ENCODE results near the gene SLC38A10. TPM values are rescaled to one million over a fixed set of nuclear protein-coding genes. Genes with fewer than 3 reads are reported as not detected.

SLC38A10 gene
- total RNA-seq, 1 experiment from 2014 or later, result 121 TPM

GRCh38 chr17:81197831-81198490 lies 97.1 kb downstream of the SLC38A10 start:
- DNase-seq, result no peak
- Mint-ChIP-seq H3K27ac (ENCODE audit: unreplicated experiment) (no peak overlapping the region), H3K9me3 (ENCODE audit: low read depth, unreplicated experiment) (no peaks in the 10 kb centered on the region), H3K4me3 (ENCODE audit: low read depth, unreplicated experiment) (no peak overlapping the region), H3K27me3 (ENCODE audit: unreplicated experiment) (no peaks in the 10 kb centered on the region), H3K36me3 (ENCODE audit: insufficient read depth, unreplicated experiment) (peaks cover 3% of the 10 kb centered on the region), H3K4me1 (ENCODE audit: low read depth, unreplicated experiment) (no peaks in the 10 kb centered on the region)
- no peak for TF ChIP-seq CTCF (IDR thresholded peaks at IDR 0.05; ENCODE audit: unreplicated experiment)
- intact Hi-C loops (cut with micrococcal nuclease; ENCODE audit: unreplicated experiment), result no loop called here
- no TSS peak for BruUV-seq (replicated peaks)
- CTCF ChIA-PET, result no interaction called here

- no TSS peak for BruUV-seq (replicated peaks)
- H3K9me3 Mint-ChIP-seq (ENCODE audit: low read depth, unreplicated experiment), result no peaks in the 10 kb centered on the region
- H3K4me3 Mint-ChIP-seq (ENCODE audit: low read depth, unreplicated experiment), result no peak overlapping the region
- no peak for TF ChIP-seq CTCF (IDR thresholded peaks at IDR 0.05; ENCODE audit: unreplicated experiment)
- CTCF ChIA-PET, result no interaction called here
- no peaks in the 10 kb centered on the region for H3K27me3 Mint-ChIP-seq (ENCODE audit: unreplicated experiment)
- no peak for DNase-seq
- H3K36me3 Mint-ChIP-seq (ENCODE audit: insufficient read depth, unreplicated experiment), result no peaks in the 10 kb centered on the region
- intact Hi-C loops (cut with micrococcal nuclease; ENCODE audit: unreplicated experiment), result no loop called here
- no peaks in the 10 kb centered on the region for H3K4me1 Mint-ChIP-seq (ENCODE audit: low read depth, unreplicated experiment)
- no peak overlapping the region for H3K27ac Mint-ChIP-seq (ENCODE audit: unreplicated experiment)
Measured at GRCh38 chr17:81197409-81197795, 97.7 kb downstream of the SLC38A10 start.

GRCh38 chr17:81196505-81197408 lies 98.3 kb downstream of the SLC38A10 start:
- no peak overlapping the region for H3K4me3 Mint-ChIP-seq (ENCODE audit: low read depth, unreplicated experiment)
- H3K27me3 Mint-ChIP-seq (ENCODE audit: unreplicated experiment), result no peaks in the 10 kb centered on the region
- no peak overlapping the region for H3K27ac Mint-ChIP-seq (ENCODE audit: unreplicated experiment)
- no peak for DNase-seq
- no peaks in the 10 kb centered on the region for H3K4me1 Mint-ChIP-seq (ENCODE audit: low read depth, unreplicated experiment)
- intact Hi-C loops (cut with micrococcal nuclease; ENCODE audit: unreplicated experiment), result no loop called here
- no peaks in the 10 kb centered on the region for H3K36me3 Mint-ChIP-seq (ENCODE audit: insufficient read depth, unreplicated experiment)
- TF ChIP-seq CTCF (IDR thresholded peaks at IDR 0.05; ENCODE audit: unreplicated experiment), result no peak
- CTCF ChIA-PET, result interaction anchor here (0.7 kb wide), 1 partner anchor 250 kb away, joined by 3 read pairs; no protein-coding TSS in a partner anchor
- no TSS peak for BruUV-seq (replicated peaks)
- no peaks in the 10 kb centered on the region for H3K9me3 Mint-ChIP-seq (ENCODE audit: low read depth, unreplicated experiment)

GRCh38 chr17:81195941-81196495 lies 99.1 kb downstream of the SLC38A10 start:
- H3K4me3 Mint-ChIP-seq (ENCODE audit: low read depth, unreplicated experiment), result no peak overlapping the region
- TF ChIP-seq CTCF (IDR thresholded peaks at IDR 0.05; ENCODE audit: unreplicated experiment), result no peak
- BruUV-seq (replicated peaks), result no TSS peak
- no peaks in the 10 kb centered on the region for H3K4me1 Mint-ChIP-seq (ENCODE audit: low read depth, unreplicated experiment)
- intact Hi-C loops (cut with micrococcal nuclease; ENCODE audit: unreplicated experiment), result no loop called here
- peaks cover 3% of the 10 kb centered on the region for H3K36me3 Mint-ChIP-seq (ENCODE audit: insufficient read depth, unreplicated experiment)
- no peak for DNase-seq
- H3K9me3 Mint-ChIP-seq (ENCODE audit: low read depth, unreplicated experiment), result no peaks in the 10 kb centered on the region
- CTCF ChIA-PET, result interaction anchor here (0.6 to 0.7 kb wide), 3 partner anchors 10 to 251 kb away, joined by 3 to 10 read pairs (median 3); no protein-coding TSS in a partner anchor
- H3K27ac Mint-ChIP-seq (ENCODE audit: unreplicated experiment), result no peak overlapping the region
- no peaks in the 10 kb centered on the region for H3K27me3 Mint-ChIP-seq (ENCODE audit: unreplicated experiment)

Other genes with a start within 250 kb of the SLC38A10 start
- gene PVALEF, start 129.8 kb downstream of the SLC38A10 start, total RNA-seq (2022), result not detected in 2 replicates
- gene AATK, start 129.1 kb downstream of the SLC38A10 start, total RNA-seq (2022), result 0.71 TPM in 1 of 2 replicates, not detected in the other
- 25.2 and 28.2 TPM in 2 replicates for gene CEP131, start 72.3 kb downstream of the SLC38A10 start, total RNA-seq (2022)
- gene TEPSIN, start 56.3 kb downstream of the SLC38A10 start, total RNA-seq (2022), result 37.0 and 38.6 TPM in 2 replicates
- 53.3 and 54.1 TPM in 2 replicates for gene NDUFAF8, start 56.0 kb downstream of the SLC38A10 start, total RNA-seq (2022)
- 0.17 and 0.27 TPM in 2 replicates for gene BAHCC1, start 100.2 kb upstream of the SLC38A10 start, total RNA-seq (2022)
- gene ACTG1, start 217.5 kb upstream of the SLC38A10 start, total RNA-seq (2022), result 2,184 and 2,327 TPM in 2 replicates
- gene FSCN2, start 233.1 kb upstream of the SLC38A10 start, total RNA-seq (2022), result 5.5 and 7.0 TPM in 2 replicates

All from Calu3 (cell line).